Measurements from ENCODE around the gene MYL6B. TPM values are rescaled to one million over a fixed set of nuclear protein-coding genes. Genes with fewer than 3 reads are reported as not detected.

Gene MYL6B
- total RNA-seq, 1 experiment from 2014 or later: 44.8 TPM

DNA sequence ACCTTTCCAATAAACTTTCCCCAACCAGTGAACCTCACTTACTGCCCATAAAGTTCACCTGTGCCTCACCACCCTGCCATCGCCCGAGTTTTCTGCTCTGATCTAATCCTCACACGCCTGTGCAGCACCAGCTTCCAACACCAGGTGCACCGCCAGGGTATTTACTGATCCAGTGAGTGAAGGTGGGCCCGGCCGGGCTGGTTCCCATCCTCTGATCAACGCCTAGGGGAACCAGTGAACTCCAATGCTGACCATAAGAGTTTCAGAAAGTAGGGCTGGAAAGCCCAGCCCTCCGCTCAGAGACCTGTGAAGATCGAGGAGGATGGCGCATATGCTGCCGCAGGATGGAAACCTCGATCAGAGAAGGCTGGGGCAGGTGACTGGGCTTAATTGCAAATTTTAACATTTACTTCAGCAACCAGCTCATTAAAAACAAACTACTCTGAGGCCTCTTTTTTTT, 685 bp upstream of the MYL6B start:
- Mint-ChIP-seq H3K9me3 (ENCODE audit: unreplicated experiment) (no peaks in the 10 kb centered on the region), H3K4me1 (ENCODE audit: low read depth, unreplicated experiment) (peaks cover 20% of the 10 kb centered on the region), H3K27ac (ENCODE audit: unreplicated experiment) (peak overlapping the region; percentile 98), H3K27me3 (ENCODE audit: insufficient read depth, unreplicated experiment) (no peaks in the 10 kb centered on the region), H3K4me3 (ENCODE audit: unreplicated experiment) (peak overlapping the region; percentile 87), H3K36me3 (ENCODE audit: insufficient read depth, unreplicated experiment) (peaks cover 25% of the 10 kb centered on the region)
- peak; percentile 78 to 79 for DNase-seq
- intact Hi-C loops (cut with micrococcal nuclease; ENCODE audit: unreplicated experiment): loop anchor here (1.0 kb wide), 2 partner anchors 23 to 32 kb away; partner anchors contain the start of gene ESYT1
- Histone ChIP-seq H3K36me3 (ENCODE audit: control insufficient read depth, insufficient read depth, low read length) (peaks cover 1% of the 10 kb centered on the region; the same call in 1 of the 2 replicates), H3K9me3 (no peaks in the 10 kb centered on the region), H3K27me3 (replicated peaks; ENCODE audit: control insufficient read depth, insufficient read depth, low read length) (no peaks in the 10 kb centered on the region), H3K4me3 (ENCODE audit: low read depth, low read length) (peak overlapping the region; percentile 73), H3K4me1 (peaks cover 12% of the 10 kb centered on the region)
- CTCF ChIA-PET: interaction anchor here (0.6 to 1.6 kb wide), 10 partner anchors 11 to 161 kb away, joined by 3 to 16 read pairs (median 4); partner anchors contain the start of genes ESYT1, PA2G4, SMARCC2 and ZC3H10
- POLR2A ChIA-PET: interaction anchor here (0.5 to 2.0 kb wide), 9 partner anchors 11 to 1827 kb away, joined by 3 to 24 read pairs (median 6); partner anchors contain the start of genes CNPY2, COPZ1, ESYT1 and PA2G4
- BruUV-seq (replicated peaks): TSS peak; percentile 63
- TF ChIP-seq, protein P1, sequence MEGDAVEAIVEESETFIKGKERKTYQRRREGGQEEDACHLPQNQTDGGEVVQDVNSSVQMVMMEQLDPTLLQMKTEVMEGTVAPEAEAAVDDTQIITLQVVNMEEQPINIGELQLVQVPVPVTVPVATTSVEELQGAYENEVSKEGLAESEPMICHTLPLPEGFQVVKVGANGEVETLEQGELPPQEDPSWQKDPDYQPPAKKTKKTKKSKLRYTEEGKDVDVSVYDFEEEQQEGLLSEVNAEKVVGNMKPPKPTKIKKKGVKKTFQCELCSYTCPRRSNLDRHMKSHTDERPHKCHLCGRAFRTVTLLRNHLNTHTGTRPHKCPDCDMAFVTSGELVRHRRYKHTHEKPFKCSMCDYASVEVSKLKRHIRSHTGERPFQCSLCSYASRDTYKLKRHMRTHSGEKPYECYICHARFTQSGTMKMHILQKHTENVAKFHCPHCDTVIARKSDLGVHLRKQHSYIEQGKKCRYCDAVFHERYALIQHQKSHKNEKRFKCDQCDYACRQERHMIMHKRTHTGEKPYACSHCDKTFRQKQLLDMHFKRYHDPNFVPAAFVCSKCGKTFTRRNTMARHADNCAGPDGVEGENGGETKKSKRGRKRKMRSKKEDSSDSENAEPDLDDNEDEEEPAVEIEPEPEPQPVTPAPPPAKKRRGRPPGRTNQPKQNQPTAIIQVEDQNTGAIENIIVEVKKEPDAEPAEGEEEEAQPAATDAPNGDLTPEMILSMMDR (IDR thresholded peaks at IDR 0.05; ENCODE audit: insufficient read depth in 1 of 2, low read depth in 1 of 2, low read length in 1 of 2, severe bottlenecking in 1 of 2, unreplicated experiment in 1 of 2): peak; percentile 69

- peaks cover 12% of the 10 kb centered on the region for H3K4me1 ChIP-seq
- Mint-ChIP-seq H3K36me3 (ENCODE audit: insufficient read depth, unreplicated experiment) (peaks cover 36% of the 10 kb centered on the region), H3K4me1 (ENCODE audit: low read depth, unreplicated experiment) (peaks cover 20% of the 10 kb centered on the region), H3K9me3 (ENCODE audit: unreplicated experiment) (no peaks in the 10 kb centered on the region), H3K27ac (ENCODE audit: unreplicated experiment) (peak overlapping the region; percentile 98), H3K4me3 (ENCODE audit: unreplicated experiment) (peak overlapping the region; percentile 87), H3K27me3 (ENCODE audit: insufficient read depth, unreplicated experiment) (no peaks in the 10 kb centered on the region)
- intact Hi-C loops (cut with micrococcal nuclease; ENCODE audit: unreplicated experiment): loop anchor here (1.0 kb wide), 2 partner anchors 25 to 34 kb away; partner anchors contain the start of gene ESYT1
- peak overlapping the region; percentile 73 for H3K4me3 ChIP-seq (ENCODE audit: low read depth, low read length)
- TF ChIP-seq, protein P1 (IDR thresholded peaks at IDR 0.05; ENCODE audit: insufficient read depth in 1 of 2, low read depth in 1 of 2, low read length in 1 of 2, severe bottlenecking in 1 of 2, unreplicated experiment in 1 of 2): no peak
- H3K27me3 ChIP-seq (replicated peaks; ENCODE audit: control insufficient read depth, insufficient read depth, low read length): no peaks in the 10 kb centered on the region
- BruUV-seq (replicated peaks): TSS peak; percentile 57
- CTCF ChIA-PET: no interaction called here
- H3K9me3 ChIP-seq: no peaks in the 10 kb centered on the region
- peaks cover 1% of the 10 kb centered on the region; the same call in 1 of the 2 replicates for H3K36me3 ChIP-seq (ENCODE audit: control insufficient read depth, insufficient read depth, low read length)
- POLR2A ChIA-PET: no interaction called here
- DNase-seq: no peak
These were observed 630 bp downstream of the MYL6B start for GRCh38 chr12:56152756-56153677.

GRCh38 chr12:56153678-56154065, 1.3 kb downstream of the MYL6B start:
- Mint-ChIP-seq H3K4me1 (ENCODE audit: low read depth, unreplicated experiment) (peaks cover 20% of the 10 kb centered on the region), H3K9me3 (ENCODE audit: unreplicated experiment) (no peaks in the 10 kb centered on the region), H3K36me3 (ENCODE audit: insufficient read depth, unreplicated experiment) (peaks cover 43% of the 10 kb centered on the region), H3K27me3 (ENCODE audit: insufficient read depth, unreplicated experiment) (no peaks in the 10 kb centered on the region), H3K27ac (ENCODE audit: unreplicated experiment) (peak overlapping the region; percentile 98), H3K4me3 (ENCODE audit: unreplicated experiment) (peak overlapping the region; percentile 87)
- Histone ChIP-seq H3K4me1 (peaks cover 12% of the 10 kb centered on the region), H3K27me3 (replicated peaks; ENCODE audit: control insufficient read depth, insufficient read depth, low read length) (no peaks in the 10 kb centered on the region), H3K4me3 (ENCODE audit: low read depth, low read length) (peak overlapping the region; percentile 73), H3K9me3 (no peaks in the 10 kb centered on the region), H3K36me3 (ENCODE audit: control insufficient read depth, insufficient read depth, low read length) (no peaks in the 10 kb centered on the region)
- BruUV-seq (replicated peaks): no TSS peak
- CTCF ChIA-PET: interaction anchor here (0.7 kb wide), 1 partner anchor 53 kb away, joined by 3 read pairs; no protein-coding TSS in a partner anchor
- intact Hi-C loops (cut with micrococcal nuclease; ENCODE audit: unreplicated experiment): no loop called here
- DNase-seq: no peak
- TF ChIP-seq, protein P1 (IDR thresholded peaks at IDR 0.05; ENCODE audit: insufficient read depth in 1 of 2, low read depth in 1 of 2, low read length in 1 of 2, severe bottlenecking in 1 of 2, unreplicated experiment in 1 of 2): no peak
- POLR2A ChIA-PET: no interaction called here

Data from Caco-2 (cell line).